Stimulated activated CD4-positive, alpha-beta T cell treated with anti-CD3 and anti-CD28 coated beads, Interleukin-4, amount 100 ng/mL, for 24 hours (primary cell): ENCODE data around the gene TTC38.

Experiments
- DNase-seq: peaks from one replicate; pipeline ENCODE4 v3.0.0-alpha.2; 2020

TTC38 gene

DNA sequence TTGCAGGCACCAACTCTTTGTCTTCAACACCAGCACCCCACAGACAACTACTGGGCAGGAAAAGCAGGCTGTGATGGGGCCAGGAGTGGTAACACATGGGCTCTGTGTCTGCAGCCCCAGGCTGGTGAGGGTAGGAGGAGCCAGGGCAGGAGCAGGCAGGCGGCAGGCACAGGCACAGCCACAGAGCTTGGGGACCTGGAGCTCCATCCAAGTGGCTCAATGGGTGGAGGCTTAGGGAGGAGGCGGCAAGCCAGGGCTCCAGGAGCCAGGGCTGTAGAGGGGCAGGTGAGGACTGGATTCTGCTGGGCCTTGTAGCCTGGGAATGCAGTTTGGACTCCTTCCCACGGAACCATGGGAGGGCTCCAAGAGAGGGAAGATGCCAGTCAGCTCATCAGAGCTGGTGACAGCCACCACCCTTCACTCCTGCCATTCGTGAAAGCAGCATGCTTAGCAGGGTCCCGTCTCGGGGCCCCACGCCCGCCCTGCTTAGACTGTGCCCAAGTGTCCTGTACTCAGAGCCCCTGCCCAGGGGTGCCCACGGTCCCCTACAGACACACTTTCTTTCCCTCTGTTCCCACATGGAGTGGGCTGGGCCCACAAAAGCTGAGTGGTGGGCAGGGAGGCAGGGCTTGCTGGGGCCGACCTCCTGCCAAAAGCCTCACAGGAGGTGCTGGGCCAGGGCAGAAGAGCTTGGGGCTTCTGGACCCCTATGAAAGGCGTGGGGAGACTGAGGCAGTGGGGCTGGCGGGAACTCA lies 12.4 kb downstream of the TTC38 start:
- DNase-seq = no peak

DNA sequence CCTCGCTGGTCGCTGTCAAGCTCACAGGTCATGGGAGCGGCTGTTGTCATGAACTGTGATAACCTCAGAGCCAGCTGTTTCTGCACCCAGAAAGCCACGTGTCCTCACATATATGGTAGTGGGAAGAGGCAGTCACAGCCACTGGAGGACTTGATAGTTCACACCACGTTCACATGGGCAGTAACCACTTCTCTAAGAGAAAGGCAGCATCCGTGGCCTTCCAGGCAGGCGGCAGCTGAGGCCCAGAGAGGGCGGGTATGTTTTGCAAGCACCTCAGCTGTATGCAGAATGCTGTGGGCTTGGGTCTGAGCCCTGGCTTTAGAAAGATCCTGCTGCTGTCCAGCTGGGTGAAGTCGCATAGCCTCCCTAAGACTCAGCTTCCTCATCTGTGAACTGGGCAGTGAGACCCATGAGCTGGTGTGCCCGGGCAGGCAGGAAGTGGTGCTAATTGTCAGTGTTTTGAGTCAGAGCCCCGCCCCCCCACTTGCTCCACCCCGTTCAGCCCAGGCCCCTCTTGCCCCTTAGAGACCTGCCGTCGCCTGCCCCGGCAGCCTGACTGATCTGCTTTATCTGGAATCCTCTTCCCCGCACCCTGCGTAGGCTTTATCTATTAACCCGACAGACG lies 13.3 kb downstream of the TTC38 start:
- DNase-seq = no peak

DNA sequence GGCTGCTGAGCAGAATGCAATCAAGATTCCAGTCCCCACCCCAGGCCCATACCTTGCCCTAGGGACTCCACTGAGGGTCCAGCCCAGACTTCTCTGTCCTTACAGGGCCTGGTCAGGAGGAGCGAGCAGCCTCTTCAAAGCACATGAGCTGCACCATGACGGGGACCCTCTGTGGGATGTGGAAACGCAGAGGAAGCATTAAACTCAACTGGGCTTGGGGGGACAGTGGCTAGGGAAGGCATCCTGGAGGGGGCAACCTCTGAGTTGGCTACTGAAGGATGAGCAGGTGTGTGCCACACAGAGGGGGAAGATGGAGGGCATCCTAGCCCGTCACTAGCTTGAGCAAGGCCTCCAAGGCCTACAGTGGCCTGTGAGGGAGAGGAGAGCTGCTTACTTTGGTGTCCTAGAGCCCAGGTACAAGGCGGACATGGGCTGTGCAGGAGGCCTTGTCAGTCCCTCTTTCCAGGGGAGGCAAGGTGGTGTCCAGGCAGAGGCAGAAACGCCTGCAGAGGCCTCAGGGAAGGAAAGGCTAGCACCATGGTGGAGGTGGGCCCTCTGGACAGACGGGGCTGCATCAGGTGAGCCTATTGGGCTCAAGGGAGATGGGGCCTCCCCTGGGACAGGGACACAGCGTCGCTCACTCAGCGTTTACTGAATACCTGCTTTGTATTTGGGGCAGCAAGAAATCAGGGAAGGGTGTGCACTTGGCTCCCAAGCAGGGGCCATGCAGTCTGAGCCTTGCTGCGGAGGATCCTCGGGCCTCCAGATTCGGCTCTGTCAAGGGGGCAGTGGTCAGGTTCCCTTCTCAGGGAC lies 14.3 kb downstream of the TTC38 start:
- no peak for DNase-seq

DNA sequence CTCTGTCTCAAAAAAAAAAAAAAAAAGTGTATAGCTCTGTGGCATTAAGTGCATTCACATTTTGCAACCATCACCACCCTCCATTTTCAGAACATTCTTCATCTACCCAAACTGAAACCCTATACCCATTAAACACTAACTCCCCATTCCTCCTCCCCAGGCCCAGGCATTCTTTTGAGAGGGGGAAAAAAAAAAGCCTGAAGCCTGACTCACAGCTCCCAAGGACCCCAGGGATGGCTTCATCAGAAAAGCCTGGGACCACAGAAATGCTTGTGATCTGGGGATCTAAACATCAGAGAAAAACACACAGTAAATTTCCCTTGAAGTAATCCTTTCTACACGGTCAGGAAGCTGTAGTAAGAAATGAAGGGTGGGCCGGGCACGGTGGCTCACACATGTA lies 18.2 kb downstream of the TTC38 start:
- no peak for DNase-seq

DNA sequence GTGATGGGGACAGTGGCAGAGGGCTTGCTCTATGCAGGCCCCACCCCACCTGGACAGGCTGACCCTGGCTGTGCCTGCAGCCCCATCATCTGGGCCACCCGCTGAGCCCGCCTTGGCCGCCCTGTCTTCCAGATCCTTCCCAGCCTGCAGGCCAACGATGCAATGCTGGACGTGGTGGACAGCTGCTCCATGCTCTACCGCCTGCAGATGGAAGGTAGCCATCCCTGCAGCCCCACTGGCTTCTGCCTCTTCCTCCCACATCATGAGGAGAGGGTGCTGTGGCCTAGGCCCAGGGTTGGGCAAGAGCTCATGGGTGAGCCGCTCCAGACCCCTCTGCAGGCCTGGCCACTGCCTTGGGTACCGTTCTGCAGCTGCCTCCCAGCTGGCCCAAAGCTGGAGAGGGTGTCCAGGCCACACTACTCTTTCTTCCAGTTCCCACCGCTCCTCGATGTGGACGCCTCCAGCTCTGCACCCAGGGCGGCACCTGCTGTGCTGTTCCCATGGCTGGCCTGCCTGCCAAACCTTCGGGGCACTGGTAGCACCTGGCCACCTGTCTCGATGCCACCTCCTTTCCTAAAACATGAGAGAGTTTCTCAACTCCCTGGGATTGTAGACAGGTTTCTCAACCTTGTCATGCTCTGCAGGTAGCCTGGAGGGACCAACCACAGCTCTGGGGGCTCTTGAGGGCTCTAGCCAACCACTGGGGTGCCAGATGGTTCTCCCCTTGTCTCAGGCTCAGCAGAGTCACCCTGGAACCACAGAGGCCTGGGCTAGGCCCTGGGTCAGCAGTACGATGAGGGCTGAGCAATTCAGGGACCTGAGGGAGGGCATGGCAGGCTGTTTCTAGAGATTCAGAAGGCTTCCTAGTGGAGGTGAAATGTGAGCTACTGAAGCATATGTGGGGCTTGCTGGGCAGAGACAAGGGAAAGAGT lies 19.4 kb downstream of the TTC38 start:
- DNase-seq = no peak

- no peak for DNase-seq
Observed at GRCh38 chr22:46287873-46288751, 20.3 kb downstream of the TTC38 start.

DNA sequence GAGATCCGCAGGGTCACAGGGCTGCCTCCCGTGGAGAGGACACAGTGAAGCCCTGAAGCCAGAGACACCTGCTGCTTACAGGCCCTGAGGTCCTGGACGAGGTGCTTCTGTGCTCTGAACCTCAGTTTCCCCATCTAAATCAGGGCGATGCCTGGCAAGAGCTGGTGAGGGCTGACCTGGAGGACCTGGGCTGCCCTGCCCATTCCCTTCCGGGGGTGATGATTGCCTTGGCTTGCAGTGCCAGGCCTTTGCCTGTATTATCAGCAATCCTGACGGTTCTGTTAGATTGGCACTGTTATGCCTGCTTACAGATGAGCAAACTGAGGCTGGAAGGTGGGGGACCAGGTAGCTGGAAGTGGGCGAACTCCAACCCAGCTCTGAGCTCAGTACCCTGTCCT lies 21.0 kb downstream of the TTC38 start:
- no peak for DNase-seq

DNA sequence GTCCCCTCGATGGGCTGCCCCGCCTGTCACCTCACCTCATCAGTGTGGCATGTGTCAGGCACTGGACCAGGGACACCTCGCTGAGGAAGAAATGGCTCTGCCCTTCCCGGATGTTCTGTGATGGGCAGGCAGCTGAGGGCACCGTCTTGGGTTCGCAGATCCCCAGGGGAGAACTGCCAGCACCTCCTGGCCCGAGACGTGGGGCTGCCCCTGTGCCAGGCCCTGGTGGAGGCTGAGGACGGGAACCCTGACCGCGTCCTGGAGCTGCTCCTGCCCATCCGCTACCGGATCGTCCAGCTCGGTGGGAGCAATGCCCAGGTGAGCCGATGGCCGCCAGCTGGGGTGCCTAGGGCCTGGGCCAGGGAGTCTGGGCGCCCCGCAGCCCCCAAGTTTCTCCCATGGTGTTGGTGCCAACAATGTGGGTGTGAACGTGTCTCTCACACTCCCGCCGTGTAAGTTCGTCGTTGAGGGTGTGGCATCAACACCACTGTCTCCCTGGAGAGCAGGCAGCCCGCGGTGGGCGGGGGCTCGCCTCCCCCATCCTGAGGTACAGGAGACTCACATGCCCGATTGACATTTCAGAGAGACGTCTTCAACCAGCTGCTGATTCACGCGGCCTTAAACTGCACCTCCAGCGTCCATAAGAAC lies 21.6 kb downstream of the TTC38 start:
- no peak for DNase-seq

- no peak for DNase-seq
Observed at GRCh38 chr22:46290121-46290842, 22.5 kb downstream of the TTC38 start.

DNA sequence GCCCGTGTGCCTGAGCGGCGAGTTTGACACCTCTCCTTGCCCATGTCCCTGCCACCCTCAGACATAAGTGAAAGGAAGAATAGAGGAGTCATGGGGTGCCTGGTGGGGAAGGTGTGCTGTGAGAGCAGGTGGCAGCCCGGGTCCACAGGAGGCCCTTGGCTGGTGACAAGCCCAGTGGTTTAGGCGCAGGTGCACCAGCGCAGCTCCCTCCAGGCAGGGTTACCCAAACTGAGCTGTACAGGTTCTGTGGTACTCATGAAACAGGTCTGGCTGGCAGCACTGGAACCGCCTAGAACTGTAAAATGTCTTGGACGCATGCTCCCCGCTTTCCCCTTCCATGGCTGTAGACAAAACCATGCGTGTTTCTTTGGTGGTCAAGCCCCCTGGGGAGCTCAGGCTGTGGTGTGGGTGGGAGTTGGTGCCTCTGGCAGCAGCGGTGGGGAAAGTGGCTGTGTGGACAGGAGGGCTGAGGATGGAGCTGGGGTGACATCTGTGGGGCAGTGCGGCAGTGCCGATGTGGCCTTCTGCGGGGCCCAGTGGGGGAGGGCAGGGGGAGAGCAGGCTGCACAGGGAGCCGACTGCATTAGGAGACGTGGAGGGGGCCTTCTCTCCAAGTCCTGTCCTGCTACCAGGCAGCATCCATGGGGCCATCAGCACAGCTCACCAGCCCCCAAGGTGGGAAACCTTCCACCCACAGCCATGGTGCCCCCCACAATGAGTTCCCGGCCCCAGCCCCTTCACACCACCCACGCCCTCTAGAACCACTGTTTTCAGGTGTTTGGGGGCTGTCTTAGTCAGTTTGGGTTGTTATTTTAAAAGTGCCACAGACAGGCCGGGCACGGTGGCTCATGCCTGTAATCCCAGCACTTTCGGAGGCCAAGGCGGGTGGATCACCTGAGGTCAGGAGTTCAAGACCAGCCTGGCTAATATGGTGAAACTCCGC lies 23.3 kb downstream of the TTC38 start:
- DNase-seq = no peak

DNA sequence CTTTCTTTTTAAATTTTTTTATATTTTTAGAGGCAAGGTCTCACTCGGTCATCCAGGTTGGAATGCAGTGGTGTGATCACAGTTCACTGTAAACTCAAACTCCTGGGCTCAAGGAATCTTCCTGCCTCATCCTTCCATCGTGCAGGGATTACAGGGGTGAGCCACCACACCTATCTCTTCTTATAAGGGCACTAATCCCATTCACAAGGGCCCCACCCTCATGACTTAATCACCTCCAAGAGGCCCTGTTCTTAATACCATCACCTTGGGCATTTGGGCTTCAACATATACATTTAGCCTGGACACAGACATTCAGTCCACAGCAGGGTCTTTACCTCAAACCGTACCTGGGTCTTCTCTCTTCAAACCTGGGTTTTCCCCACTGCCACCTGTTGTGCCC lies 24.4 kb downstream of the TTC38 start:
- no peak for DNase-seq

DNA sequence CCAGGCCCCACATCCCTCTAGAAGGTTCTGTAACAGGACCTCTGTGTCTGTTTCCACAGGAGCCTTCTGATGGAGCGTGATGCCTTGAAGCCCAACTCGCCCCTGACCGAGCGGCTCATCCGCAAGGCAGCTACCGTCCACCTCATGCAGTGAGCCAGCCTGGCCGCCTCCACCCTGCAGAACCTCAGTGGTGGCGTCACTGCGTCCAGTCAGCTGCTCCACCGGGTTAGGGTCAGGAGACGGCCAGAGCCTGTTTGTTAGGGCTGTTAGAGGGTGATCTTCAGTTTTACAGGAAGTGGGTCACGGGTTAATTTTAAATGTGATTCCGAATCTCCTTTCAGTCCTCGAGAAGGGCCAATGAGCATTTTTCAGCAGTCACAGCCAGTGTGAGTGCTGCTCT lies 24.9 kb downstream of the TTC38 start:
- no peak for DNase-seq

- DNase-seq = no peak
Observed at GRCh38 chr22:46293577-46294260, 25.9 kb downstream of the TTC38 start.

DNA sequence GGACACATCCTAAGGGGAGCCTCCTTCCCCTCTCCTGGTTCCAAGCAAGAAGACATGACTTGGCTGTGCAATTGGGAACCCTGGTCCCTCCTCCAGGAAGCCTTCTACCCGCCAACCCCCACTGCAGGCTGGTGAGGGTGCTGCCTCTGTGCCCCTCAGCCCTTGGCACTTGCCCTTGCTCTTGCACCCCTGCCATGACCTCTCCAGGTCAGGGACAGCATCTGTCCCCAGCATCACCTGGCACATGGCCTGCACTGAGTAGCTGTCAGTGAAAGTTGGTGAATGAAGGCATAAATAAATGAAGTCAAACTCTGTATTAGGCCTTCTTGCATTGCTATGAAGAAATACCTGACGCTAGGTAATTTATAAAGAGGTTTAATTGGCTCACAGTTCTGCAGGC lies 27.0 kb downstream of the TTC38 start:
- no peak for DNase-seq

DNA sequence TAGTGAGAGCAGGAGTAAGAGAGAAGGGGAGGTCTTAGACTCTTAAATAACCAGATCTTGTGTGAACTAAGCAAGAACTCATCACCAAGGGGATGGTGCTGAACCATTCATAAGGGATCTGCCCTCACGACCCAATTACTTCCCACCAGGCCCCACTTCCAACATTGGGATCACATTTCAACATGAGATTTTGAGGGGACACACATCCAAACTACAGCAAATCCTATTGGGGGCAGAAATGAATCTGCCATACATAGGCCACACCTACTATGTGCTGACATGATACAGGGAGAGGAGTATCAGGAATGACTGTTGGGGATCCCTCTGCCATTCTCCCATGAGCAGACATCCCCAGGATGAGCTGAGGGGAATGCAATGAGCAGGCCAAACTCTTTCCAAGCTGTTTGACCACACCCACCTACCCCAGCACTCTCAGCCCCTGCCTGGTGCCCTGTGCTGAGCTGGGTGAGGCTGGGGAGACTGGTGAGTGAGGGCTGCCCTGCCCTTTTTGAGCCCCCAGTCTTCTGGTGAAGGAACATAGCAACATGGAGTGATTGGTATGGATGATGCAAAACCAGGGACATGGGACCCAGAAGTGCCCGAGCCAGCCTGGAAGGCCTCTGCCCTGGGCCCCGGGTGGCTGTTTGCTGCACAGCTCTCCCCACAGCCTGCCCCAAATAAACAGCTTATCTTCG lies 27.6 kb downstream of the TTC38 start:
- DNase-seq = no peak

- peak; percentile 97 for DNase-seq
Observed at GRCh38 chr22:46296257-46297150, 28.7 kb downstream of the TTC38 start, which contains the start of gene GTSE1. Gene GTSE1, plus strand, starts transcription at chr22:46296870. Its CDS starts 531 bp downstream, at chr22:46297401.
